K562 (cell line): ENCODE measurements around the gene STX11. TPM values are rescaled to one million over a fixed set of nuclear protein-coding genes. Genes with fewer than 3 reads are reported as not detected.
A peak's percentile ranks its signal among the peaks of the same experiment; 100 is the strongest.

ENCODE experiments used
- ATAC-seq: fragments of 200-7000 bp; cut with Tn5 transposase; 3 replicates; pipeline ENCODE4 v1.9.1; 2020; ENCODE audit warnings: moderate library complexity
- BruUV-seq: library from RNA; stranded (reverse); fragments of 400-500 nt; replicated peaks from 2 replicates; lab custom pipeline; 2021; lab: Mats Ljungman, UMichigan
- CTCF ChIA-PET: fragments of 300-600 bp; formaldehyde crosslinking; extraction: SDS; loops from one replicate; lab custom pipeline; 2021; ENCODE audit warnings: low intra/inter-chr PET ratio; lab: Yijun Ruan, JAX
- POLR2A ChIA-PET: fragments of 300-600, 350-650 bp; sonication (Branson Sonifier 250); formaldehyde crosslinking; extraction: SDS; loops from one replicate; lab custom pipeline; 2021; ENCODE audit warnings: antibody characterized with exemption, inconsistent platforms; lab: Yijun Ruan, JAX
- DNase-seq, 4 experiments: peaks; one replicate each; pipeline versions ENCODE4 v3.0.0 to v3.0.0-alpha.2; 2011 to 2018; ENCODE audit warnings: low spot score in 3 of 4, mixed read lengths in 3 of 4; ENCODE audit errors: extremely low read depth in 1 of 4
- FAIRE-seq: peaks from 2 replicates; lab custom pipeline; 2011; peaks lifted over from hg19 to GRCh38; lab: Jason Lieb, UNC
- H2AFZ ChIP-seq: 2 replicates; pipeline ENCODE4 v1.6.0; 2011; ENCODE audit warnings: low read depth, low read length, control low read depth, inconsistent platforms
- H3K27ac ChIP-seq: fragments of 200-600 bp; 3 replicates; pipeline ENCODE4 v1.8.0; 2011; ENCODE audit warnings: low read depth, mild to moderate bottlenecking, control low read depth, inconsistent platforms, low read length, moderate library complexity, mixed read lengths; ENCODE audit errors: extremely low read depth
- H3K27me3 ChIP-seq, 2 experiments: fragments of 300-600 bp in 1 of 2; 2 replicates in 1 of 2; 3 replicates in 1 of 2; pipeline versions ENCODE4 v1.6.0 to v1.8.0; 2011; ENCODE audit warnings: inconsistent platforms in 2 of 2, low read length in 2 of 2, mild to moderate bottlenecking in 1 of 2, mixed read lengths in 1 of 2, moderate library complexity in 1 of 2; ENCODE audit not compliant: control insufficient read depth in 2 of 2, insufficient read depth in 2 of 2
- H3K36me3 ChIP-seq: fragments of 300-600 bp; 3 replicates; pipeline ENCODE4 v1.8.0; 2011; ENCODE audit warnings: mild to moderate bottlenecking, low read length, inconsistent platforms; ENCODE audit not compliant: control insufficient read depth, insufficient read depth
- H3K4me1 ChIP-seq, 2 experiments: fragments of 200-600 bp in 1 of 2; replicated peaks in 1 of 2; 2 replicates in 1 of 2; 3 replicates in 1 of 2; pipeline versions ENCODE4 v1.5.1 to v1.8.0; 2011; ENCODE audit warnings: inconsistent platforms in 2 of 2, low read length in 2 of 2, mild to moderate bottlenecking in 1 of 2, mixed read lengths in 1 of 2, moderate library complexity in 1 of 2; ENCODE audit not compliant: control insufficient read depth in 2 of 2, insufficient read depth in 2 of 2
- H3K4me2 ChIP-seq: 2 replicates; pipeline ENCODE4 v1.6.1; 2011; ENCODE audit warnings: low read length, control low read depth, inconsistent platforms, mixed read lengths; ENCODE audit not compliant: insufficient read depth
- H3K4me3 ChIP-seq: fragments of 200-600 bp; sonication (generic), shearing (Covaris generic); 2 replicates; pipeline ENCODE4 v1.5.1; 2016; ENCODE audit warnings: control low read depth, inconsistent platforms
- H3K79me2 ChIP-seq: fragments of 200-600 bp; 3 replicates; pipeline ENCODE4 v1.8.0; 2011; ENCODE audit warnings: low read length, inconsistent platforms; ENCODE audit not compliant: control insufficient read depth, insufficient read depth
- H3K9ac ChIP-seq, 2 experiments: 2 replicates each; pipeline versions ENCODE4 v1.6.0 to v1.6.1; 2011; ENCODE audit warnings: low read depth in 2 of 2, low read length in 2 of 2, control low read depth in 1 of 2, inconsistent platforms in 1 of 2, mild to moderate bottlenecking in 1 of 2, mixed read lengths in 1 of 2; ENCODE audit not compliant: insufficient read depth in 1 of 2
- H3K9me1 ChIP-seq: one replicate; pipeline ENCODE4 v1.6.0; 2011; ENCODE audit warnings: inconsistent platforms, mild to moderate bottlenecking, low read length, moderate library complexity; ENCODE audit not compliant: control insufficient read depth, insufficient read depth
- H3K9me3 ChIP-seq: replicated peaks from 2 replicates; pipeline ENCODE4 v1.5.1; 2011; ENCODE audit warnings: low read depth, low read length, inconsistent platforms; ENCODE audit not compliant: control insufficient read depth, insufficient read depth
- H4K20me1 ChIP-seq: replicated peaks from 2 replicates; pipeline ENCODE4 v1.6.1; 2011; ENCODE audit warnings: low read length, inconsistent platforms, mixed read lengths; ENCODE audit not compliant: control insufficient read depth, insufficient read depth
- WHSC1 ChIP-seq: IDR thresholded peaks from one replicate; pipeline ENCODE4 v1.6.1; 2012; ENCODE audit warnings: low read length, control low read depth, inconsistent platforms
- XRCC3 ChIP-seq: fragments of 450-650 bp; IDR thresholded peaks from 2 replicates; pipeline ENCODE4 v1.6.1; 2017; ENCODE audit warnings: mild to moderate bottlenecking, moderate library complexity
- WGBS: fragments of 100-300 bp; shearing (Covaris generic); methylation state at CpG from one replicate; pipeline ENCODE4 v1.1.6; 2016; ENCODE audit warnings: low coverage, mixed read lengths; ENCODE audit not compliant: insufficient coverage; ENCODE audit errors: missing lambda C conversion rate; 5-methylcytosine and 5-hydroxymethylcytosine counted together
- in situ Hi-C: fragments of 300-500 bp; cut with MboI; formaldehyde crosslinking; loops from 4 replicates; pipeline ENCODE4 v1.15.0; 2018; ENCODE audit warnings: inconsistent platforms, mixed read lengths
- intact Hi-C: fragments of 100-400 bp; cut with micrococcal nuclease; formaldehyde crosslinking; loops from 2 replicates; pipeline ENCODE4 v1.14.2; 2022
- polyA plus RNA-seq, 8 experiments: library from polyadenylated mRNA; depleted of rRNA in 4 of 8; stranded (reverse) in 5 of 8; unstranded in 3 of 8; fragments of >200 nt; fragmentation: Nextera tagmentation in 2 of 8; fragmentation: Illumina TruSeq in 1 of 8; extraction: Ambion mirVana in 2 of 8; extraction: Trizol in 1 of 8; gene quantifications; 2 replicates each; pipeline versions ENCODE4 v1.2.1 to v1.2.3, GENCODE V29; 2011 to 2014; ENCODE audit warnings: inconsistent platforms in 1 of 8, missing spikeins in 1 of 8
- total RNA-seq, 7 experiments: library from RNA; depleted of rRNA in 6 of 7; stranded (reverse); fragments of >200 nt in 6 of 7; fragmentation: Illumina TruSeq in 2 of 7; extraction: Trizol in 2 of 7; gene quantifications; 2 replicates each; pipeline versions ENCODE4 v1.2.1 to v1.2.3, GENCODE V29; 2011 to 2021; ENCODE audit warnings: low replicate concordance in 1 of 7
- TF ChIP-seq, protein P1 (sequence below): fragments of 200-600 bp; sonication (generic); IDR thresholded peaks from one replicate; pipeline ENCODE4 v1.6.1; 2012; ENCODE audit warnings: mild to moderate bottlenecking, low read depth, low read length, inconsistent platforms

STX11 gene
- total and polyA plus RNA-seq, 9 of the 15 experiments (the other 6 are each of a cell fraction or from before 2014, with no cell fraction given) = 0.06 to 0.73 (median 0.40) TPM

DNA sequence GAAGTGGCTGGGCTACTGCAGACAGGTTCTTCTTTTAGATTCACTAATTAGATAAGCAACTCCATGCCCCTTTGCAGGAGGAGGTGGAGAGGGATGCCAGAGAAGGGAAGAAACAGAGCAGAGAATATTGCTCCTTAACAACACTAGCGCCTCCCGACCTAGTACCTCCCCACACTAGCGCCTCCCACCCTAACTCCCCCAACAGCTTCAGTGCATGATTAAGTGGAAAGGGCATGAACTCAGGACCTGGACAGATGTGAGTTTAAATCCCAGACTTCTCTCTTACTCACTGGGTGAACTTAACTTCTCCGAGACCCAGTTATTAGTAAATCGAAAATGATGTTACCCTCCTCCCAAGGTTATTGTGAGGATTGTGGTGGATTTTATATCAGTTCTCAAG lies 25.7 kb downstream of the STX11 start:
- POLR2A ChIA-PET = interaction anchor here (0.7 kb wide), 1 partner anchor 53 kb away, joined by 3 read pairs; no protein-coding TSS in a partner anchor
- Histone ChIP-seq H4K20me1 (no peaks in the 10 kb centered on the region), H2AFZ (no peak overlapping the region), H3K27me3 (peaks cover 3 to 14% of the 10 kb centered on the region in 2 experiments; a peak in 2 of 5 replicates), H3K4me1 (peaks cover 0 to 4% of the 10 kb centered on the region in 2 experiments; a peak in 1 of 5 replicates), H3K4me2 (peak overlapping the region; percentile 13; the same call in 1 of the 2 replicates), H3K79me2 (no peaks in the 10 kb centered on the region), H3K9me1 (no peaks in the 10 kb centered on the region), H3K9me3 (no peaks in the 10 kb centered on the region), H3K36me3 (no peaks in the 10 kb centered on the region), H3K4me3 (no peak overlapping the region), H3K9ac (no peak overlapping the region), H3K27ac (no peak overlapping the region)
- DNase-seq = peak in 1 of 4 experiments; percentile 27
- no peak for FAIRE-seq
- 0% methylated on average over 5 of the region's 5 CpGs for WGBS
- CTCF ChIA-PET = no interaction called here
- TF ChIP-seq, protein P1, sequence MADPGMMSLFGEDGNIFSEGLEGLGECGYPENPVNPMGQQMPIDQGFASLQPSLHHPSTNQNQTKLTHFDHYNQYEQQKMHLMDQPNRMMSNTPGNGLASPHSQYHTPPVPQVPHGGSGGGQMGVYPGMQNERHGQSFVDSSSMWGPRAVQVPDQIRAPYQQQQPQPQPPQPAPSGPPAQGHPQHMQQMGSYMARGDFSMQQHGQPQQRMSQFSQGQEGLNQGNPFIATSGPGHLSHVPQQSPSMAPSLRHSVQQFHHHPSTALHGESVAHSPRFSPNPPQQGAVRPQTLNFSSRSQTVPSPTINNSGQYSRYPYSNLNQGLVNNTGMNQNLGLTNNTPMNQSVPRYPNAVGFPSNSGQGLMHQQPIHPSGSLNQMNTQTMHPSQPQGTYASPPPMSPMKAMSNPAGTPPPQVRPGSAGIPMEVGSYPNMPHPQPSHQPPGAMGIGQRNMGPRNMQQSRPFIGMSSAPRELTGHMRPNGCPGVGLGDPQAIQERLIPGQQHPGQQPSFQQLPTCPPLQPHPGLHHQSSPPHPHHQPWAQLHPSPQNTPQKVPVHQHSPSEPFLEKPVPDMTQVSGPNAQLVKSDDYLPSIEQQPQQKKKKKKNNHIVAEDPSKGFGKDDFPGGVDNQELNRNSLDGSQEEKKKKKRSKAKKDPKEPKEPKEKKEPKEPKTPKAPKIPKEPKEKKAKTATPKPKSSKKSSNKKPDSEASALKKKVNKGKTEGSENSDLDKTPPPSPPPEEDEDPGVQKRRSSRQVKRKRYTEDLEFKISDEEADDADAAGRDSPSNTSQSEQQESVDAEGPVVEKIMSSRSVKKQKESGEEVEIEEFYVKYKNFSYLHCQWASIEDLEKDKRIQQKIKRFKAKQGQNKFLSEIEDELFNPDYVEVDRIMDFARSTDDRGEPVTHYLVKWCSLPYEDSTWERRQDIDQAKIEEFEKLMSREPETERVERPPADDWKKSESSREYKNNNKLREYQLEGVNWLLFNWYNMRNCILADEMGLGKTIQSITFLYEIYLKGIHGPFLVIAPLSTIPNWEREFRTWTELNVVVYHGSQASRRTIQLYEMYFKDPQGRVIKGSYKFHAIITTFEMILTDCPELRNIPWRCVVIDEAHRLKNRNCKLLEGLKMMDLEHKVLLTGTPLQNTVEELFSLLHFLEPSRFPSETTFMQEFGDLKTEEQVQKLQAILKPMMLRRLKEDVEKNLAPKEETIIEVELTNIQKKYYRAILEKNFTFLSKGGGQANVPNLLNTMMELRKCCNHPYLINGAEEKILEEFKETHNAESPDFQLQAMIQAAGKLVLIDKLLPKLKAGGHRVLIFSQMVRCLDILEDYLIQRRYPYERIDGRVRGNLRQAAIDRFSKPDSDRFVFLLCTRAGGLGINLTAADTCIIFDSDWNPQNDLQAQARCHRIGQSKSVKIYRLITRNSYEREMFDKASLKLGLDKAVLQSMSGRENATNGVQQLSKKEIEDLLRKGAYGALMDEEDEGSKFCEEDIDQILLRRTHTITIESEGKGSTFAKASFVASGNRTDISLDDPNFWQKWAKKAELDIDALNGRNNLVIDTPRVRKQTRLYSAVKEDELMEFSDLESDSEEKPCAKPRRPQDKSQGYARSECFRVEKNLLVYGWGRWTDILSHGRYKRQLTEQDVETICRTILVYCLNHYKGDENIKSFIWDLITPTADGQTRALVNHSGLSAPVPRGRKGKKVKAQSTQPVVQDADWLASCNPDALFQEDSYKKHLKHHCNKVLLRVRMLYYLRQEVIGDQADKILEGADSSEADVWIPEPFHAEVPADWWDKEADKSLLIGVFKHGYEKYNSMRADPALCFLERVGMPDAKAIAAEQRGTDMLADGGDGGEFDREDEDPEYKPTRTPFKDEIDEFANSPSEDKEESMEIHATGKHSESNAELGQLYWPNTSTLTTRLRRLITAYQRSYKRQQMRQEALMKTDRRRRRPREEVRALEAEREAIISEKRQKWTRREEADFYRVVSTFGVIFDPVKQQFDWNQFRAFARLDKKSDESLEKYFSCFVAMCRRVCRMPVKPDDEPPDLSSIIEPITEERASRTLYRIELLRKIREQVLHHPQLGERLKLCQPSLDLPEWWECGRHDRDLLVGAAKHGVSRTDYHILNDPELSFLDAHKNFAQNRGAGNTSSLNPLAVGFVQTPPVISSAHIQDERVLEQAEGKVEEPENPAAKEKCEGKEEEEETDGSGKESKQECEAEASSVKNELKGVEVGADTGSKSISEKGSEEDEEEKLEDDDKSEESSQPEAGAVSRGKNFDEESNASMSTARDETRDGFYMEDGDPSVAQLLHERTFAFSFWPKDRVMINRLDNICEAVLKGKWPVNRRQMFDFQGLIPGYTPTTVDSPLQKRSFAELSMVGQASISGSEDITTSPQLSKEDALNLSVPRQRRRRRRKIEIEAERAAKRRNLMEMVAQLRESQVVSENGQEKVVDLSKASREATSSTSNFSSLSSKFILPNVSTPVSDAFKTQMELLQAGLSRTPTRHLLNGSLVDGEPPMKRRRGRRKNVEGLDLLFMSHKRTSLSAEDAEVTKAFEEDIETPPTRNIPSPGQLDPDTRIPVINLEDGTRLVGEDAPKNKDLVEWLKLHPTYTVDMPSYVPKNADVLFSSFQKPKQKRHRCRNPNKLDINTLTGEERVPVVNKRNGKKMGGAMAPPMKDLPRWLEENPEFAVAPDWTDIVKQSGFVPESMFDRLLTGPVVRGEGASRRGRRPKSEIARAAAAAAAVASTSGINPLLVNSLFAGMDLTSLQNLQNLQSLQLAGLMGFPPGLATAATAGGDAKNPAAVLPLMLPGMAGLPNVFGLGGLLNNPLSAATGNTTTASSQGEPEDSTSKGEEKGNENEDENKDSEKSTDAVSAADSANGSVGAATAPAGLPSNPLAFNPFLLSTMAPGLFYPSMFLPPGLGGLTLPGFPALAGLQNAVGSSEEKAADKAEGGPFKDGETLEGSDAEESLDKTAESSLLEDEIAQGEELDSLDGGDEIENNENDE = no peak
- TF ChIP-seq WHSC1 (no peak), XRCC3 (no peak)
- ATAC-seq = peak; percentile 63; the same call in 2 of the 3 replicates
- BruUV-seq = no TSS peak
- intact Hi-C loops = no loop called here
- in situ Hi-C loops = no loop called here
